Left ventricle myocardium inferior (tissue), 1 donor: ENCODE results near the gene KCNK17. TPM values are rescaled to one million over a fixed set of nuclear protein-coding genes. Genes with fewer than 3 reads are reported as not detected.

Source experiments
- DNase-seq: peaks from one replicate; pipeline ENCODE4 v3.0.0-alpha.2; 2020
- H3K27ac ChIP-seq: fragments of 200-600 bp; replicated peaks from 2 replicates; pipeline ENCODE4 v1.8.0; 2021
- H3K27me3 ChIP-seq: fragments of 200-600 bp; 2 replicates; pipeline ENCODE4 v1.8.0; 2021; ENCODE audit warnings: low read depth
- H3K36me3 ChIP-seq: fragments of 200-600 bp; 2 replicates; pipeline ENCODE4 v1.8.0; 2021
- H3K4me1 ChIP-seq: fragments of 200-600 bp; 2 replicates; pipeline ENCODE4 v1.8.0; 2021
- H3K4me3 ChIP-seq: fragments of 200-600 bp; 2 replicates; pipeline ENCODE4 v1.8.0; 2021; ENCODE audit warnings: mild to moderate bottlenecking, moderate library complexity
- H3K9me3 ChIP-seq: fragments of 200-600 bp; replicated peaks from 2 replicates; pipeline ENCODE4 v1.8.0; 2021
- CTCF ChIP-seq: fragments of 200-600 bp; IDR thresholded peaks from 2 replicates; pipeline ENCODE4 v1.8.0; 2021; ENCODE audit warnings: antibody characterized with exemption, mild to moderate bottlenecking, borderline replicate concordance
- intact Hi-C: fragments of 100-400 bp; cut with micrococcal nuclease; formaldehyde crosslinking; loops from one replicate; pipeline ENCODE4 v1.11.0; 2022
- total RNA-seq: library from RNA; stranded (reverse); fragmentation: NEBNext Ultra II Directional; extraction: Animal tissue kit (Norgen Biotek cat#: 25700); gene quantifications from one replicate; pipeline ENCODE4 v1.2.1, GENCODE V29; 2021
- donor health status: DM: no; HTN: yes; CAD: no; lungs with severe emphysema.

KCNK17 gene
- total RNA-seq, 1 donor from 2014 or later = 0.52 TPM

- peaks cover 22% of the 10 kb centered on the region for H3K4me1 ChIP-seq
- intact Hi-C loops = no loop called here
- H3K9me3 ChIP-seq = no peaks in the 10 kb centered on the region
- H3K27me3 ChIP-seq = peaks cover 28% of the 10 kb centered on the region
- TF ChIP-seq CTCF = no peak
- no peaks in the 10 kb centered on the region for H3K36me3 ChIP-seq
- H3K27ac ChIP-seq = no peak overlapping the region
- no peak for DNase-seq
- H3K4me3 ChIP-seq = no peak overlapping the region
Measured at GRCh38 chr6:39341352-39341751, 27.1 kb upstream of the KCNK17 start.

- TF ChIP-seq CTCF = no peak
- Histone ChIP-seq H3K9me3 (no peaks in the 10 kb centered on the region), H3K27me3 (peaks cover 28% of the 10 kb centered on the region), H3K36me3 (no peaks in the 10 kb centered on the region), H3K27ac (no peak overlapping the region), H3K4me3 (no peak overlapping the region), H3K4me1 (peaks cover 22% of the 10 kb centered on the region)
- no peak for DNase-seq
- intact Hi-C loops = no loop called here
Measured at GRCh38 chr6:39339868-39340550, 25.8 kb upstream of the KCNK17 start.

- DNase-seq = no peak
- H3K27ac ChIP-seq = no peak overlapping the region
- no peaks in the 10 kb centered on the region for H3K36me3 ChIP-seq
- no peak overlapping the region for H3K4me3 ChIP-seq
- TF ChIP-seq CTCF = no peak
- no peaks in the 10 kb centered on the region for H3K9me3 ChIP-seq
- intact Hi-C loops = no loop called here
- H3K4me1 ChIP-seq = peaks cover 22% of the 10 kb centered on the region
- H3K27me3 ChIP-seq = peaks cover 29% of the 10 kb centered on the region
Measured at GRCh38 chr6:39339096-39339867, 25.1 kb upstream of the KCNK17 start.

GRCh38 chr6:39338397-39338796 is 24.2 kb upstream of the KCNK17 start:
- Histone ChIP-seq H3K27me3 (peaks cover 38% of the 10 kb centered on the region), H3K9me3 (no peaks in the 10 kb centered on the region), H3K4me1 (peaks cover 20% of the 10 kb centered on the region), H3K27ac (no peak overlapping the region), H3K36me3 (no peaks in the 10 kb centered on the region), H3K4me3 (no peak overlapping the region)
- no peak for TF ChIP-seq CTCF
- no peak for DNase-seq
- intact Hi-C loops = no loop called here

- intact Hi-C loops = no loop called here
- DNase-seq = no peak
- no peak for TF ChIP-seq CTCF
- peaks cover 49% of the 10 kb centered on the region for H3K27me3 ChIP-seq
- H3K4me3 ChIP-seq = no peak overlapping the region
- H3K9me3 ChIP-seq = no peaks in the 10 kb centered on the region
- H3K4me1 ChIP-seq = peaks cover 12% of the 10 kb centered on the region
- no peak overlapping the region for H3K27ac ChIP-seq
- no peaks in the 10 kb centered on the region for H3K36me3 ChIP-seq
Measured at GRCh38 chr6:39335780-39336545, 21.7 kb upstream of the KCNK17 start.
